C1 segment of cervical spinal cord (tissue), 14 donors: Measurements from ENCODE around the gene ADGRG2.
A peak's percentile ranks its signal among the peaks of the same experiment; 100 is the strongest.
"Not testable (repeated sequence)": the region's sequence is repeated elsewhere in the genome, so short reads cannot be mapped to it uniquely, and the experiment has no call there.

Experiments
- DNase-seq, 14 donors: peaks; one replicate each; lab custom pipeline; 2025; lab: John Stamatoyannopoulos, UW

The ADGRG2 gene

GRCh38 chrX:19085666-19086065 is 36.6 kb downstream of the ADGRG2 start:
- DNase-seq = no peak

- no peak for DNase-seq
Observed at GRCh38 chrX:19075754-19076153, 46.5 kb downstream of the ADGRG2 start.

- DNase-seq = no peak
Observed at GRCh38 chrX:19072372-19072771, 49.9 kb downstream of the ADGRG2 start.

- no peak for DNase-seq
Observed at GRCh38 chrX:19070555-19070994, 51.7 kb downstream of the ADGRG2 start.

- not testable (repeated sequence) for DNase-seq
Observed at GRCh38 chrX:19066987-19067386, 55.3 kb downstream of the ADGRG2 start.

- DNase-seq = no peak
Observed at GRCh38 chrX:19065535-19065934, 56.7 kb downstream of the ADGRG2 start.

GRCh38 chrX:19064175-19064574 is 58.1 kb downstream of the ADGRG2 start:
- DNase-seq = no peak

- DNase-seq = no peak
Observed at GRCh38 chrX:19063030-19063429, 59.2 kb downstream of the ADGRG2 start.

- no peak for DNase-seq
Observed at GRCh38 chrX:19059067-19059466, 63.2 kb downstream of the ADGRG2 start.

- no peak for DNase-seq
Observed at GRCh38 chrX:19057856-19058255, 64.4 kb downstream of the ADGRG2 start.

GRCh38 chrX:19049110-19049509 is 73.2 kb downstream of the ADGRG2 start:
- DNase-seq = no peak

- DNase-seq = no peak
Observed at GRCh38 chrX:19046343-19047215, 75.7 kb downstream of the ADGRG2 start.

GRCh38 chrX:19040373-19040772 is 81.9 kb downstream of the ADGRG2 start:
- no peak for DNase-seq

- DNase-seq = no peak
Observed at GRCh38 chrX:19034025-19034424, 88.2 kb downstream of the ADGRG2 start.

- DNase-seq = no peak
Observed at GRCh38 chrX:19030805-19031204, 91.5 kb downstream of the ADGRG2 start.

- DNase-seq = no peak
Observed at GRCh38 chrX:19028560-19028959, 93.7 kb downstream of the ADGRG2 start.

GRCh38 chrX:19024366-19024765 is 97.9 kb downstream of the ADGRG2 start:
- no peak for DNase-seq

- no peak for DNase-seq
Observed at GRCh38 chrX:19019996-19020395, 102.3 kb downstream of the ADGRG2 start.

- DNase-seq = peak in 1 of 14 donors; percentile 12
Observed at GRCh38 chrX:19017271-19017670, 105.0 kb downstream of the ADGRG2 start.

GRCh38 chrX:19016614-19017013 is 105.7 kb downstream of the ADGRG2 start:
- DNase-seq = not testable (repeated sequence)

- no peak for DNase-seq
Observed at GRCh38 chrX:19007868-19008267, 114.4 kb downstream of the ADGRG2 start.

GRCh38 chrX:19007011-19007410 is 115.3 kb downstream of the ADGRG2 start:
- no peak for DNase-seq

- DNase-seq = no peak
Observed at GRCh38 chrX:19005909-19006308, 116.4 kb downstream of the ADGRG2 start.
